Measurements from ENCODE around the gene ZNF148.

ZNF148 gene

DNA sequence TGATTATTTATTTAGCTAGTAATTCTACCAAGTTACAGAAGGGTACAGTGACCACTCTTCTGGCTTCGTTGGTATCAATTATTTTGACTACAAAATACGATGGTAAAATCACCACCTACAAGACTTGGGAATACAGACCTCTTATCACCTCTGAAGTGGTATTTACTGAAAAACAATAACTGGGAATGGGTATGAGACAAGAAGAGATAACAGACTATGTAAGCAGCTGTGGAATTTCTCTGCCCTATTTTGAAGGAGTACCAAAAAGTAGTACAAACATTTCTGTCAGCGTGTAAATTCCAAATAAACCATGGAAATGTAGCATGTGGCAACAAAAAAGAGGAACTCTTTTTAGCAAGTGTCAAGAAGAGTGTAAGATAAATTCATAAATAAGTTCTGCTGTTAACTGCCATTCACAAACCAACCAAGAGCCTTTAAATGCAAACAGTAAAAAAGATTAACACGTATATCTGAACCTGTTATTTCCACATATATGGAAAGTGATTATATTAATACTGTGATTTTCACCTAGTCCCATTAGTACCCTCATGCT, 85.6 kb downstream of the ZNF148 start:
- in situ Hi-C loops (cut with MboI; ENCODE audit: low sequenced_read_pairs) = no loop called here

DNA sequence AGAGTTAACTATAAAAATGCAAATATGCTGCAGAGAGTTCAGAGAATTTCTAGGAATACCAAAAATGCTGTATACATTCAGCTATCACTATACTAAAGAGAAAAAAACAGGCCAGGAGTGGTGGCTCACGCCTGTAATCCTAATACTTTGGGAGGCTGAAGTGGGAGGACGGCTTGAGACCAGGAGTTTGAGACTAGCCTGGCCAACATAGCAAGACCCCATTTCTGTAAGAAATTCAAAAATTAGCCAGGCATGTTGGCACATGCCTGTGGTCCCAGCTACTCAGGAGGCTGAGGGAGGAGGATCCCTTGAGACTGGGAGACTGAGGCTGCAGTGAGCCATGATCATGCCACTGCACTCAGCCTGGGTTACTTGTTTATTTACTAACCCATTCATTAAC, 87.9 kb downstream of the ZNF148 start:
- in situ Hi-C loops (cut with MboI; ENCODE audit: low sequenced_read_pairs) = no loop called here

DNA sequence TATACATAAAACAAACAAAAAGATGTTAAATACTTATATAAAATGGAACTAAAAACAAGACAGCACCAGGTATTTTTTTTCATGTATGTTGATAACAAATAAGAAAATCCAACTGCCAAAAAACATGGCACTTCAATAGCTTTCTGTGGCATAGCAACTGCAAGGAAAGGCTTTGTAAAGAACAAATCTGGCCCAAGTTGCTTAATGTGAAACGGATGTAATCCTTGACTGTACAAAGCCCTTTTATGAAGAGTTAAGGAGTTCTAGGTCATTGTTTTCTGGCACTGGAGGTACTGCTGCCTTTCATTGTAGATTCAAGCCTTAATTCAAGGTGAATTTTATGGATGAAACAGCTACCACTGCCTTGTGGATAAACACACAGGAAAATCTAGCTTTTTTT, 93.7 kb downstream of the ZNF148 start:
- in situ Hi-C loops (cut with MboI; ENCODE audit: low sequenced_read_pairs) = no loop called here

DNA sequence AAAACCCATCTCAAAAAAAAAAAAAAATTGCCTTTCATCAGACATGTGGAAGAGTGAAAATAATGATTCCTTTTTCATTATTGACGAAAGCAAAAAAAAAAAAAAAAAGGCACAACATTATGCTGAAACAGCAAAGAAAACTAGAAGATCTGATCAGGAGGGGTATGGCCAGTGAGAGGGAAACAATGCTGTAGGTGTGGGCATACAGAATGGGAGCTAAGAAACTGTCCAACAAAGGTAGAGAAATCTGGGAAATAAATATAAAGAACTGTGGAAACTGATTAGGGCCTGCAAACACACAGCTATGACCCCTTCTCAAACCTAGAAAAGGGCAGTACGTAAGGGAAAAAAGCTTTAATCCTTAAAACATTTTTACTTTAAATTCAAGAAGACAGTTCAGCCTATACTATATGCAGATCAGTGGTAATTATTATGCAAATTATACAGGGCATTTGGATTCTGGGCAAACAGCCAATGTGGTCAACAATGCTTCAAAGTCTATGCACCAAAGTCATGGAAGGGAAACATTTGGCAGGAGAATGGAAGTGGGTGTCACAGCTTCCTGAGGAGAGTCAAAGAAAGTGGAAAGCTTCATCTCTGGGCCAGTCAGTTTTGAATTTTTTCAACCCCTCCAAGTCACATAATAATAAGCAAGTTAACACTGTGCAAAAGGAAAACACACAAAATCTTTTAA, 94.3 kb downstream of the ZNF148 start:
- in situ Hi-C loops (cut with MboI; ENCODE audit: low sequenced_read_pairs) = no loop called here

DNA sequence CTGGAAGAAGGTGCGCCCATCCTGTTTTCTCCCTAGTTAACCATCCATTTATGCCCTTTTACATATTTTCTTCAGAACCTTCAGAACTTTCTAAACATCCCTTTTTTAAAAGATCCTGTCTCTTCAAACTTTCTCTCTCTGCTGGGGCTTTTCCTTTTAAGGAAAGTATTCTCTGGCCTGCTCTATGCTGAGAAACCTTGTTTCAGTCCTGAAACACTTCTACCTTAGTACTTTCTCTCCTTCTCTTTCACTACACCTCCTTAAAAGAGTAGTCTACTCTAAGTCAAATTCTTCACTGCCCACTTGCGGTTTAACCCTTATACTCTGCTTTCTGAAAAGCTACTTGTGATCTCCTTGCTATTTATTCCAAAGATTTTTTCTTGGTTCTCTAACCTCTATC, 97.0 kb downstream of the ZNF148 start:
- in situ Hi-C loops (cut with MboI; ENCODE audit: low sequenced_read_pairs) = no loop called here

DNA sequence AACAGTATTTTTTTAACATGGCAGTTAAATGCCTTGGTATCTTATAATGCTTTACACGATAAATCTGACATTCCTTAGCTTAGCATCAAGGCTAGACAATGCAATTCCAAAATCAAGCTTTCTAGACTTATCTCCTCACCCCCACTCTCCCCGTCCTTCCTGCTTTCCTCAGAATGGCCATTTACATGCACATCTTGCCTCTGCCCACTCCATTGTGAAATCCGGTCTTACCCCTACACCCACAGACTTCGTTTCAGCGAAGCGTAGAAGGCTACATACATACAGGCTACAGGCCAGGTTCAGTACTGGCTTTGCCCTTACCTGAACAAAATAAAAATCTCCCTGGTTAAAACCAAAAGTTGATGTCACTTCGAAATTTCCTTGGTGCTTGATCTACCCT, 104.0 kb downstream of the ZNF148 start:
- in situ Hi-C loops (cut with MboI; ENCODE audit: low sequenced_read_pairs) = no loop called here

DNA sequence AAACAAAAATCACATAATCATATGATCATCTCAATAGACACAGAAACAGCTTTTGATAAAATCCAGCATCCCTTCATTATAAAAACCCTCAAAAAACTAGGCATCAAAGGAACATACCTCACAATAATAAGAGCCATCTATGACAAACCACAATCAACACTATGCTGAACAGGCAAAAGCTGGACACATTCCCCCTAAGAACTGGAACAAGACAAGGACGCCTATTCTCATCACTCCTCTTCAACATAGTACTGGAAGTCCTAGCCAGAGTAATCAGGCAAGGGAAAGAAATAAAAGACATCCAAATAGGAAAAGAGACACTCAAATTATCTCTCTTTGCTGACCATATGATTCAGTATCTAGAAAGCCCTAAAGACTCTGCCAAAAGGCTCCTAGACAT, 107.7 kb downstream of the ZNF148 start:
- in situ Hi-C loops (cut with MboI; ENCODE audit: low sequenced_read_pairs) = no loop called here

DNA sequence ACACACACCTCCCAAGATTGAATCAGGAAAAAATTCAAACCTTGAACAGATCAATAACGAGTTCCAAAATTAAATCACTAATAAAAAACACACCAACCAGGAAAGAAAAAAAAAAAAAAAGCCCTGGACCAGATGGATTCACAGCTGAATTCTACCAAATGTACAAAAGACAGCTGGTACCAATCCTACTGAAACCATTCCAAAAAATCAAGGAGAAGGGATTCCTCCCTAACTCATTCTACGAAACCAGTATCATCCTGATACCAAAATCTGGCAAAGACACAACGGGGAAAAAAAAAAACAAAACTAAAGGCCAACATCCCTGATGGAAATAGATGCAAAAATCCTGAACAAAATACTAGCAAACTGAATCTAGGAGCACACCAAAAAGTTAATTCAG, 108.2 kb downstream of the ZNF148 start:
- in situ Hi-C loops (cut with MboI; ENCODE audit: low sequenced_read_pairs) = no loop called here

DNA sequence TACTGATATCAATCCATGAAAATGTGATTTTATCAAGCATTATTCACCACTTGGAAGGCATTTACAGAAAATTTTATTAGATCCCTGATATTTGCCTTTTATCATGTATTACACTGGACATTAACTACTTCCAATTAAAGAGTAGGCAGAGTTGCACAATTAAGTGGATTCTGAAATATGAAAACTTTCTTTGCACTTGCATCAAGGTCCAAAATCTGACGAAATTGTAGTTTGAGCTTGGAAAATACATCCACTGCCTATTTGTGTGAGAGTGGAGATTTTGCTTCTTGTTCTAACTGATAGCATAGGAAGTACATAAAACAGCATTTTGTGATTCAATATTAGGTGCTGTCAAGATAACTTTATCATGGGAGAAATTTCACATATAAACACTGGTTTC, 113.0 kb downstream of the ZNF148 start:
- in situ Hi-C loops (cut with MboI; ENCODE audit: low sequenced_read_pairs) = no loop called here

DNA sequence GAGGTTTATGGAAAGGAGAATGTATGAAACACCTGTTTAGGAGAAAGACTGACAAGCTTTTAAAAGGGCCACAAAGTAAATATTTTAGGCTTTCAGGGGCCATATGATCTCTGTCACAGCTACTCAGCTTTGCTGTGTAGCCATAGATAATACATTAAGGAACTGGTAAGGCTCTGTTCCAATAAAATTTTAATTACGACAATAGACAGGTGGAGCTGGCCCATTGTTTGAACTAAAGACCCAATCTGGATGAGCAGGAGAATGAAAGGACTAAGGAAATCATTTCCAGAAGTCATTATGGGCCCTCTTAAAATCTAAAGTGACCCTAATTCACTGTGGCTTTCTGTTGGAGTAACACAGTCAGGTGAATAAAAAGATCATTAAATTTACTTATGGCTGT, 114.1 kb downstream of the ZNF148 start:
- in situ Hi-C loops (cut with MboI; ENCODE audit: low sequenced_read_pairs) = no loop called here

DNA sequence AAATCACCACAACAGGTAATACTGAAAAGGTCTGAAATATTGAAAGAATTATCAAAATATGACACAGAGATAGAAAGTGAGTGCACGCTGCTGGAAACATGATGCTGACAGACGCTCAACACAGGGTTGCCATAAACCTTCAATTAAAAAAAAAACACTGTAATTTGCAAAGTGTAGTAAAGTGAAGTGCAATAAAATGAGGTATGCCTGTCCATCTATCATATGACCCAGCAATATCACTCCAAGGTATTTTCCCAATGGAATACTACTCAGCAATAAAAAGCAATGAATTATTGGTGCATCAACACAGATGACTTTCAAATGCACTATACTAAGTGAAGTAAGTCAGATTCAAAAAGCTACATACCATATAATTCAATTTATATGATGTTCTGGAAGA, 115.0 kb downstream of the ZNF148 start:
- in situ Hi-C loops (cut with MboI; ENCODE audit: low sequenced_read_pairs) = no loop called here

DNA sequence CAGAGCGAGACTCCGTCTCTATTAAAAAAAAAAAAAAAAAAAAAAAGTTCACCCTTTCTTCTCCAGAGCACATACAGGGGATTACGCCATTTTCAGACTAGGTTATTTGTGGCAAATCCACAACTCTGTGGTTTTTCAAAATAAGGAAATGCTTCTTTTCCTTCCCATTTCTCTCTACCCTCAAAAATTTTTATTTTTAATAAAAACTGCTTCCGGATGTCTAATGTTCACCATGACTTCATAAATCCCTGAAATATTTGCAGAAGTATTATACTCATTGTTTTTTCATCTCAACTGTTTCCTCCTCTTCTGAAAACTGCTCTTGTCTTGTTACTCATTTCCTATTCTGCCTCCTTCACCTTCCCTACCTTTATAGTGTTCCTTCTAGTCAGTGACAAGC, 117.6 kb downstream of the ZNF148 start:
- in situ Hi-C loops (cut with MboI; ENCODE audit: low sequenced_read_pairs) = no loop called here

DNA sequence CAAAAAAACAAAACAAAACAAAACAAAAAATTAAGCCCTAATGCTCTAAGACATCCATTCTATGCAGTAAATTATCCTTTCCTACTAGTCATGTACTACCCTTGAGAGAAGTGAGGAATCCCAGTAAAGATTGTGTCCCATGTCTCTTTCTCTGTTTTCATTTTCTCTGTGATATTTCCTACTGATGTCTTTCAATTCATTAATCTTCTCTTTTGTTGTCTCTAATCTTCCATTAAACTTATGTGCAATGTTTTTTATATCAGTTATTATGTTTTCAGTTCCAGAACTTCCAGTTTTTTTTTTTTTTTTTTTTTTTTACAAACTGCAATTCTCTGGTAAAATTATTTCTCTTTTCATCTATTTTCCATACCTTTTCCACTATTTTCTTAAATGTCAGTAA, 118.5 kb downstream of the ZNF148 start:
- in situ Hi-C loops (cut with MboI; ENCODE audit: low sequenced_read_pairs) = no loop called here

DNA sequence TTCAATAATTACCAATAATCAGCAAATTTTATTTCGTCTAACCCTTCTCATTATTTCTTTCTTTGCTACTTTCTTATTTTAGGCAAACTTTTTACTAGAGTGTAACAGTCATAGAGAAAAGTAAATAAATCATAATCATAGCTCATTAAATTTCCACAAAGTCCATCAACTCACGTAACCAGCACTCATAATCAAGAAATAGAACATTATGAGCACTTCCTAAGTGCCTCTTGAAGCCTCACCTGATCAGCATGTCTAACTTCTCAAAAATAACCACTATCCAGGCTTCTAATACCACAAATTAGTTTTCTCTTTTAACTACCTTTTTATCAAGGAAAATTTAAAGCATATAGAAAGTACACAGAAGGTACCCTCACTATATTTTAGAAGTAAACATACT, 124.2 kb downstream of the ZNF148 start:
- in situ Hi-C loops (cut with MboI; ENCODE audit: low sequenced_read_pairs) = no loop called here

DNA sequence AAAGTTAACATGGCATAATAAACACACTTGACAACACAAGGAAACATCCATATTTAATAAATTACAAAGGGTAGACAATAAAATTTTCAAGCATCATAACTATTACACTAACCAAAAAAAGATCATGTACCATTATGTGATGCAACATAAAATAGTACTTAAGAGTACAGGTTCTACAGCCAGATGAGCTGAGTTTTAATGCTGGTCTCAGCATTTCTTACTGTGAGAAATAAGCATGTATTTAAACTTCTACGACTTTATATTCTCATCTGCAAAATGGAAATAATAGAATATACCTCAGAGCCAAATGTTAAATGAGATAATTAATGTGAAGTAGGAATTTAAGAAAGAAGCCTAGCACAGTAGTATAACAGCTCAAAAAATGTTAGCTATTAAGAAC, 128.9 kb downstream of the ZNF148 start:
- in situ Hi-C loops (cut with MboI; ENCODE audit: low sequenced_read_pairs) = no loop called here

DNA sequence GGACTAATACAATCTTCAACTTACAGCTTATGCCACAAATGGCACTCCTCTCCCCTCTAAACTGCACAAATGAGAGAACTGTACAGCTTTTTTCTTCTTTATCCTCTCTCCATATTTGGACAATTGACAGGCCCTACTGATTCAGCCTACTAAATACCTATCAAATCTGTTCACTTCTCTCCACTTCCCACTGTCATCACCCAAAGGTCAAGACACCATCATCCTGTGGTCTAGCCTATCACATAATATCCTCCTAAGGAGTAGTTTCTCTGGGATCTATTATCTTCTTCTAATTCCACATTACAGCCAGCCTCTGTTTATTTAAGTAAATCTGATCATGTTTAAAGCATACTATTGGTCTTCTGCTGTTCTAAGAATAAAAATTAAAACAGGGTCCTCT, 129.6 kb downstream of the ZNF148 start:
- in situ Hi-C loops (cut with MboI; ENCODE audit: low sequenced_read_pairs) = no loop called here

DNA sequence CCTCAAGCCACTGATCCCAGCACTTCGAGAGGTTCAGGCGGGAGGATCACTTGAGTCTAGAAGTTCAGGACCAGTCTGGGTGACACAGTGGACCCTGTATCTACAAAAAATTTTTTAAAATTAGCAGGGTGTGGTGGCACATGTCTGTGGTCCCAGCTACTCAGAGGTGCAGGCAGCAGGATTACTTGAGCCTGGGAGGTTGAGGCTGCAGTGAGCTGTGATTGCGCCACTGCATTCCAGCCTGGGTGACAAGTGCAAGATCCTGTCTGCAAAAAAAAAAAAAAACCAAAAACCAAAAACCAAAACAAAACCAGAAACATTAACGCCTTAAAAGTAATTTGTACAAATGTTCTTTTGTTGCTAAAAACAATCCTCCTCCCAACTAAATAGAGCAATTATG, 134.6 kb downstream of the ZNF148 start:
- in situ Hi-C loops (cut with MboI; ENCODE audit: low sequenced_read_pairs) = no loop called here

DNA sequence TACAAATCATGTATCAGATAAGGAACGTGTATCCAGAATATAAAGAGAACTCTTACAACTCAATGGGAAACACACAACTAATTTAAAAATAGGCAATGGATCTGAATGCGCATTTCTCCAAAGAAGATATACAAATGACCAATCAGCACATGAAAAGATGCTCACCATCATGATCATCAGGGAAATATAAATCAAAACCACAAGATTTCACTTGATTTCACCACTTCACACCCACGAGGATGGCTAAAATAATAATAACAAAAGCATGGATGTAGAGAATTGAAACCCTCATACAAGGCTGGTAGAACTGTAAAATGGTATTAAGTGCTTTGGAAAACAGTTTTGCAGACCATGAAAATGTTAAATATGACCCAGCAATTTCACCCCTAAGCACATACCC, 135.9 kb downstream of the ZNF148 start:
- in situ Hi-C loops (cut with MboI; ENCODE audit: low sequenced_read_pairs) = no loop called here

DNA sequence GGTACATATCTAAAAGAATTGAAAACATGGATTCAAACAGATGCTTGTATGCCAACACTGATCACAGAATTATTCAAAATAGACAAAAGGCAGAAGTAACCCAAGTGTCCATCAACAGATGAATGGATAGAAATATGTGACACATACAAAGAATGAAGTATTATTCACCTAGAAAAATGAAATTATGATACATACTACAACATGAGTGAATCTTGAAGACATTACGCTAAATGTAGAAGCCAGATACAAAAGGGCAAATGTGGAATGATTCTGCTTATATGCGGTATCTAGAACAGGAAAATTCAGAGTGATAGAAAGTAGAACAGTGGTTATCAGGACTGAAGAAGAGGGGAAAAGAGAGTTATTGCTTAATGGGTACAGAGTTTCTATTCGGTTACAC, 136.4 kb downstream of the ZNF148 start:
- in situ Hi-C loops (cut with MboI; ENCODE audit: low sequenced_read_pairs) = no loop called here

DNA sequence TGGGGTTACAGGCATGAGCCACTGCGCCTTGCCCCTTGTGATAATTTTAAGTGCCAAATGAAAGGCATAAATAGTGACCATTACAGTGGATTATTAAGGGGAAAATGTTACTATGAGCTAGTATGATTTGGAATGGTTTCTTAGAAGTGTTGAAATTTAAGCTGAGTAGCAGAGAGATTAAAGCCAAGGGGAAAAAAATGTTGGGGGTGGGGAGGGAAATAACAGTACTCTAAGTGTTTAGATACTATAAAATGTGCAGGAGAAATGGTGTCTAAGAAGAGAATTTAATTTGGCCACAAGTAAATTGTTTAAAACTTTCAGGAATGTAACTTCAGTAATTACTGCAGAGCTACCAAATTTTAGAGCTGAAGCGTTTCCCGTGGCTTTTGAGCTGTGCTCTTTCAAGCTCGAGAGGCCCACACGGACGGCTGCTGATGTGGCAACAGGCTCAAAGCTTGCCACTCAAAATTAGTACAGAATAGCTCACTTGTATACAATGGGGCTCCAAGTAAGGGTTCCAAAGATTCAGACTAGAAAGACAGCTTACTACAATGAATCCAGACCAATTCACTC, 138.7 kb downstream of the ZNF148 start:
- in situ Hi-C loops (cut with MboI; ENCODE audit: low sequenced_read_pairs) = no loop called here

DNA sequence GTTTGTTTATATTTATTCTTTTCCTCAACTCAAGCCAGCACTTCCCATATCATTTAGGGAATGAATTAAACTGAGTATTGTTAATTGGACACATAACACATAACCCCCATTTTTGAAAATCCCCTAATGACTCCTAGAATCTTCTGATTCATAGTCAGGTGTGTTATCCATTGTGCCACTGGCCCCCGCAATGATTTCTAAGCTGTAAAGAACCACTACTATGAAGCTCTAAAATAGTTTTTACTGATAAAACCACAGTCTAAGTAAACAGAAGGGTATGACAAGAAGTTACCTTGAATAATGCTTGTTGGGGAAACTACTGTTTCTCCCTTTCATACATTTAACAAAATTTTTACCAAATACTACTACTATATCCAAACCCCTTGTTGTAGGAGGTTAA, 140.3 kb downstream of the ZNF148 start:
- in situ Hi-C loops (cut with MboI; ENCODE audit: low sequenced_read_pairs) = no loop called here

DNA sequence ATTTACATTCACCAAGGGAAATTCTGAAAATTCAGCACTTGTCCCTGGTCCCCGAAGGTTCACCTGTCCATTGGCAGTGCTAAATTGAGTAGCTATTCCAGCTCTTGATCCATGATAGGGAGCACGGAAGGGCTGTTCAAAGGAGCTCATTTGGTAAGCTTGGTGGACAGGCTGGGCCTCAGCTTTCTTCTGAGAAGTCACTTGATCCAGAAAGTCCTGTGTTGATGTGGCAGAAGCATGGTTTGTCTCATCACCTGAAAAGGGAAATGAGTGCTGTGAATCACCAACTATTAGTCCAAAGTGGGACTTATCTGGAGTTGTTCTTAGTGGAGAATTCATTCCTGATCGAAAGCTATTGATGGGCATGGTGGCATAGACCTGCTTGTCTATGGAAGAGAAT, 142.7 kb downstream of the ZNF148 start:
- in situ Hi-C loops (cut with MboI; ENCODE audit: low sequenced_read_pairs) = no loop called here

DNA sequence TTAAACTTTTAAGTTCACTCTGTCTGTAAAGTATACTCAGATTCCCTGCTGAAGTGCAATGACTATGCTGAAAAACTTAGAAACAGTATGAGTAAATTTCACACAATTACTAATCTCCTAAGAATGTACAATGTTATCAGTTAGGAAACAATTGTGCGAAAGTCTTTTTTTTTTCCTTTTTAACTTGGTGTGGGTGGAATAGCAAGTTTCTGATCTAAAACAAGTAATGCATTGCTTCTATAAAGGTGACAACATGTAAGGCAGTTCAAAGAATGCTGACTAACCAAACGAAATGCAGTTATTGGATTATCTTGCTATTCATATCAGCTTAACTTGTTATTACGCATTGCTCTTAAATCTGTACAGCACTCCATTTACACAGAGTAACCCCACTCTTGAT, 143.2 kb downstream of the ZNF148 start:
- in situ Hi-C loops (cut with MboI; ENCODE audit: low sequenced_read_pairs) = no loop called here

All from HL-60/S4 (cell line).